Nephron progenitor cell (in vitro differentiated cells): ENCODE results near the gene GPR107.

Experiments
- DNase-seq: peaks from one replicate; pipeline ENCODE4 v3.0.0; 2021
- H3K27ac Mint-ChIP-seq: 2 replicates; pipeline ENCODE4 v1.8.0; 2021; ENCODE audit warnings: mild to moderate bottlenecking, moderate library complexity, mixed read lengths
- H3K27me3 Mint-ChIP-seq: 2 replicates; pipeline ENCODE4 v1.8.0; 2021; ENCODE audit warnings: mild to moderate bottlenecking, low read depth, mixed read lengths; ENCODE audit not compliant: poor library complexity
- H3K36me3 Mint-ChIP-seq: 2 replicates; pipeline ENCODE4 v1.8.0; 2021; ENCODE audit warnings: low read depth, mixed read lengths
- H3K4me1 Mint-ChIP-seq: 2 replicates; pipeline ENCODE4 v1.8.0; 2021; ENCODE audit warnings: mixed read lengths
- H3K4me3 Mint-ChIP-seq: 2 replicates; pipeline ENCODE4 v1.8.0; 2021; ENCODE audit warnings: mild to moderate bottlenecking, moderate library complexity, mixed read lengths
- H3K9me3 Mint-ChIP-seq: 2 replicates; pipeline ENCODE4 v1.8.0; 2021; ENCODE audit warnings: mild to moderate bottlenecking, moderate library complexity, mixed read lengths
- CTCF ChIP-seq: fragments of 200-600 bp; sonication (generic); IDR thresholded peaks from 2 replicates; pipeline ENCODE4 v1.5.0; 2021; ENCODE audit warnings: antibody characterized with exemption

The GPR107 gene

GRCh38 chr9:130174920-130175321, 121.2 kb downstream of the GPR107 start:
- no peaks in the 10 kb centered on the region for H3K9me3 Mint-ChIP-seq
- H3K27ac Mint-ChIP-seq, result no peak overlapping the region
- peak overlapping the region; percentile 86 for H3K4me3 Mint-ChIP-seq
- H3K36me3 Mint-ChIP-seq, result peaks cover 9% of the 10 kb centered on the region
- H3K27me3 Mint-ChIP-seq, result peaks cover 9% of the 10 kb centered on the region
- peaks cover 32% of the 10 kb centered on the region for H3K4me1 Mint-ChIP-seq
- TF ChIP-seq CTCF, result no peak
- DNase-seq, result no peak

GRCh38 chr9:130175355-130175754, 121.6 kb downstream of the GPR107 start:
- Mint-ChIP-seq H3K4me3 (no peak overlapping the region), H3K27ac (peak overlapping the region; percentile 48), H3K27me3 (peaks cover 5% of the 10 kb centered on the region), H3K4me1 (peaks cover 30% of the 10 kb centered on the region), H3K9me3 (no peaks in the 10 kb centered on the region), H3K36me3 (peaks cover 12% of the 10 kb centered on the region)
- no peak for TF ChIP-seq CTCF
- no peak for DNase-seq

- Mint-ChIP-seq H3K4me3 (no peak overlapping the region), H3K36me3 (peaks cover 12% of the 10 kb centered on the region)
- no peak for TF ChIP-seq CTCF
These were observed 123.1 kb downstream of the GPR107 start for GRCh38 chr9:130176760-130177159.

DNA sequence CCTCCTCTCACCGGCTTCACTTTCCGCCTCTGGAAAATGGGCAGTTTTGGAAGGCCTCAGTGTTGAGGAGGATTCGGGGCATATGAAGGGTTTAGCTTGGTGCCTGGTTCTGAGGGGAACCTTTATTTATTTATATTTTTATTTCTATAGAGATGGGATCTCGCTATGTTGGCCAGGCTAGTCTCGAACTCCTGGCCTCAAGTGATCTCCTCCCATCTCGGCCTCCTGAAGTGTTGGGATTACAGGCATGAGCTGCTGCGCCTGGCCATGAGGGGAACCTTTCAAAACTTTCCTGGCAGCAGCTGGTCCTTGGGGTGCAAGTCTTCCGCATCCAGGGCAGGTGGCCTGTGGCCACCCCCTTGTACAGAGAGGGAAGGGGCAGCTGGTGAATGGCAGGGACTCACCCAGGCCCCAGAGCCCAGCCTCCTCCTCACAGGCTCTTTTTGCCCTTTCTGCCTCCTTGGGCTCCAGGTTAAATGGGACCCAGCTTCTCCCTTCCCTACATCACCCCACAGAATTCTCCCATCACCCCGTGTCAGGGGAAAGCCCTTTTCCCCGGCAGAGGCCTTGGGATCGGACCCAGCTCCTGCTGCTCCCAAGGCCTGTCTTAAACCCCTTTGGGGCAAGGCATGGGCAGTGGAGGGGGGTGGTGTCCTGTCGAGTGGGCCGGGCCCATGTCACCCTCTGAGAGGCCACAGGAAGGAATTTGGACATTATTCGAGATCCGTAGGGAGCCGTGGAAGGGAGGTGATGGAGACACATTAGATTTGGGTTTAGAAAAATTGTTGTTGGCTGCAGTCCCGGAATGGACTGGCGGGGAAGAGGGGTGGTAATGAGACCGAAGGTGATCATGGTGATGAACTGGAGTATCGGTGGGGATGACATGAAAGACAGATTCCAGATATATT, 124.4 kb downstream of the GPR107 start:
- Mint-ChIP-seq H3K27ac (peak overlapping the region; percentile 51), H3K36me3 (peaks cover 12% of the 10 kb centered on the region), H3K4me3 (no peak overlapping the region), H3K27me3 (no peaks in the 10 kb centered on the region), H3K9me3 (no peaks in the 10 kb centered on the region), H3K4me1 (peaks cover 22% of the 10 kb centered on the region)
- no peak for TF ChIP-seq CTCF
- DNase-seq, result no peak

More at GRCh38 chr9:130176760-130177159, 123.1 kb downstream of the GPR107 start:
- Mint-ChIP-seq H3K4me1 (peaks cover 19% of the 10 kb centered on the region), H3K27ac (no peak overlapping the region), H3K9me3 (no peaks in the 10 kb centered on the region), H3K27me3 (no peaks in the 10 kb centered on the region)
- no peak for DNase-seq

GRCh38 chr9:130179331-130179907, 125.7 kb downstream of the GPR107 start:
- peaks cover 4% of the 10 kb centered on the region for H3K27me3 Mint-ChIP-seq
- H3K4me1 Mint-ChIP-seq, result peaks cover 22% of the 10 kb centered on the region
- no peak overlapping the region for H3K27ac Mint-ChIP-seq
- H3K9me3 Mint-ChIP-seq, result no peaks in the 10 kb centered on the region
- no peak overlapping the region for H3K4me3 Mint-ChIP-seq
- TF ChIP-seq CTCF, result no peak
- peaks cover 12% of the 10 kb centered on the region for H3K36me3 Mint-ChIP-seq
- DNase-seq, result no peak
